Neural cell (in vitro differentiated cells): Measurements from ENCODE around the gene VEPH1. TPM values are rescaled to one million over a fixed set of nuclear protein-coding genes. Genes with fewer than 3 reads are reported as not detected.

Experiments
- H2AFZ ChIP-seq: fragments of 200-600, 300-800 bp; sonication (generic), shearing (Covaris generic); 2 replicates; pipeline ENCODE4 v1.6.0; 2014; ENCODE audit warnings: low read depth, mild to moderate bottlenecking, antibody characterized with exemption, low read length, moderate library complexity
- H3F3A ChIP-seq: fragments of 200-600 bp; shearing (Covaris generic); 2 replicates; pipeline ENCODE4 v1.6.1; 2016; ENCODE audit warnings: mild to moderate bottlenecking, moderate library complexity, mixed read lengths, antibody characterized with exemption, low read length; ENCODE audit not compliant: insufficient read depth, poor library complexity, severe bottlenecking
- H3K27ac ChIP-seq: fragments of 200-600, 300-800 bp; sonication (generic), shearing (Covaris generic); 2 replicates; pipeline ENCODE4 v1.5.1; 2014; ENCODE audit warnings: mild to moderate bottlenecking, low read length, moderate library complexity
- H3K27me3 ChIP-seq: fragments of 300-800, 200-600 bp; sonication (generic), shearing (Covaris generic); 2 replicates; pipeline ENCODE4 v1.6.0; 2014; ENCODE audit warnings: mild to moderate bottlenecking, low read depth, low read length, moderate library complexity; ENCODE audit not compliant: insufficient read depth
- H3K36me3 ChIP-seq: fragments of 300-800, 200-600 bp; sonication (generic), shearing (Covaris generic); 2 replicates; pipeline ENCODE4 v1.5.1; 2014; ENCODE audit warnings: mild to moderate bottlenecking, antibody characterized with exemption, low read length, moderate library complexity; ENCODE audit not compliant: insufficient read depth
- H3K4me2 ChIP-seq: fragments of 300-800, 200-600 bp; sonication (generic), shearing (Covaris generic); 2 replicates; pipeline ENCODE4 v1.6.0; 2014; ENCODE audit warnings: mild to moderate bottlenecking, low read length
- H3K4me3 ChIP-seq: fragments of 300-800, 200-600 bp; sonication (generic), shearing (Covaris generic); 2 replicates; pipeline ENCODE4 v1.5.1; 2014; ENCODE audit warnings: mild to moderate bottlenecking, low read length, moderate library complexity
- H3K79me2 ChIP-seq: fragments of 200-600 bp; shearing (Covaris generic); replicated peaks from 2 replicates; pipeline ENCODE4 v1.6.0; 2014; ENCODE audit warnings: mild to moderate bottlenecking, low read length, moderate library complexity; ENCODE audit not compliant: insufficient read depth
- H3K9ac ChIP-seq: fragments of 300-800, 200-600 bp; sonication (generic), shearing (Covaris generic); 2 replicates; pipeline ENCODE4 v1.6.1; 2016; ENCODE audit warnings: mild to moderate bottlenecking, low read length, mixed read lengths
- H3K9me2 ChIP-seq: fragments of 200-600 bp; shearing (Covaris generic); 2 replicates; pipeline ENCODE4 v1.6.1; 2016; ENCODE audit warnings: mild to moderate bottlenecking, low read length, mixed read lengths; ENCODE audit not compliant: insufficient read depth
- H3K9me3 ChIP-seq: fragments of 200-600, 300-800 bp; sonication (generic), shearing (Covaris generic); 2 replicates; pipeline ENCODE4 v1.6.1; 2016; ENCODE audit warnings: mild to moderate bottlenecking, mixed run types, low read length, moderate library complexity, mixed read lengths
- H4K20me1 ChIP-seq: fragments of 200-600 bp; shearing (Covaris generic); 2 replicates; pipeline ENCODE4 v1.6.1; 2016; ENCODE audit warnings: mild to moderate bottlenecking, mixed run types; ENCODE audit not compliant: insufficient read depth
- EP300 ChIP-seq: fragments of 450-650 bp; conservative IDR thresholded peaks from 2 replicates; pipeline ENCODE4 v1.6.1; 2014; ENCODE audit warnings: antibody characterized with exemption, mild to moderate bottlenecking, moderate library complexity; ENCODE audit not compliant: poor library complexity, severe bottlenecking
- EZH2 ChIP-seq: fragments of 200-600, 300-800 bp; shearing (Covaris generic), sonication (generic); IDR thresholded peaks from 2 replicates; pipeline ENCODE4 v1.6.1; 2014; ENCODE audit warnings: antibody characterized with exemption, low read length, borderline replicate concordance, mild to moderate bottlenecking; ENCODE audit not compliant: insufficient read depth, poor library complexity, severe bottlenecking
- MXI1 ChIP-seq: fragments of 450-650 bp; conservative IDR thresholded peaks from 2 replicates; pipeline ENCODE4 v1.6.1; 2014; ENCODE audit warnings: antibody characterized with exemption, mild to moderate bottlenecking; ENCODE audit not compliant: poor library complexity, severe bottlenecking
- POLR2AphosphoS5 ChIP-seq: IDR thresholded peaks from 2 replicates; pipeline ENCODE4 v1.6.1; 2012
- RAD21 ChIP-seq: fragments of 450-650 bp; conservative IDR thresholded peaks from 2 replicates; pipeline ENCODE4 v1.6.1; 2014; ENCODE audit warnings: antibody characterized with exemption, mild to moderate bottlenecking, moderate library complexity
- SMC3 ChIP-seq: fragments of 450-650 bp; conservative IDR thresholded peaks from 2 replicates; pipeline ENCODE4 v1.6.1; 2014; ENCODE audit warnings: antibody characterized with exemption, mild to moderate bottlenecking, moderate library complexity; ENCODE audit not compliant: poor library complexity
- TAF1 ChIP-seq: IDR thresholded peaks from 2 replicates; pipeline ENCODE4 v1.6.1; 2012; ENCODE audit warnings: low read depth
- polyA plus RNA-seq: library from polyadenylated mRNA; depleted of rRNA; stranded (reverse); fragments of >200 nt; gene quantifications from 2 replicates; pipeline ENCODE4 v1.2.3, GENCODE V29; 2014
- TF ChIP-seq, protein P1 (sequence below): fragments of 450-650 bp; IDR thresholded peaks from 2 replicates; pipeline ENCODE4 v1.5.1; 2014; ENCODE audit warnings: antibody characterized with exemption, mild to moderate bottlenecking, moderate library complexity; ENCODE audit not compliant: poor library complexity, severe bottlenecking
- TF ChIP-seq, protein P2 (sequence below): IDR thresholded peaks from 2 replicates; pipeline ENCODE4 v1.6.1; 2012; ENCODE audit warnings: borderline replicate concordance

VEPH1 gene
- polyA plus RNA-seq, 1 donor from 2014 or later, result 0.89 TPM

DNA sequence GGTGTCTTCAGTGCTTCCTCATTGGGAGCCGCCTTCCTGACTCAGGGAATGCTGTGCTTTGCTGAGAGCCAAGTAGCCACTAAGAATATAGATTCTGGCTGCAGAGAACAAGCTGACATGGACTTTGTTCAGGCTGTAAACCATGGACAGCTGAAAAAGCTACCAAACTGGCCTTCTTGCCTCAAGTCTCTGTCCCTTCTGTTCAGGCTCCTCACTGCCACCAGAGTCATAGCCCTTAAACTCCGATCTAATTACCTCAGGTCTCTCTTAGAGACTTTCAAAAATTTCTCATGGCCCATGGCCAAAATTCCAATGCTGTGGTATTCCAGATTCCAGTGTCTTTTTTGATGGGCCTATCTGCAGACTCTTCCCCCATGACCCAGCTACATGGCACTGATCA, 86.0 kb downstream of the VEPH1 start:
- no peaks in the 10 kb centered on the region for H3K79me2 ChIP-seq
- H3K4me3 ChIP-seq, result no peak overlapping the region
- no peaks in the 10 kb centered on the region for H3K27me3 ChIP-seq
- no peaks in the 10 kb centered on the region for H4K20me1 ChIP-seq
- no peaks in the 10 kb centered on the region for H3F3A ChIP-seq
- no peaks in the 10 kb centered on the region for H3K36me3 ChIP-seq
- H3K9me3 ChIP-seq, result no peaks in the 10 kb centered on the region
- no peaks in the 10 kb centered on the region for H3K9me2 ChIP-seq
- H3K4me2 ChIP-seq, result no peak overlapping the region
- TF ChIP-seq RAD21 (no peak), EP300 (no peak), EZH2 (no peak), TAF1 (no peak), POLR2AphosphoS5 (no peak), MXI1 (no peak), SMC3 (no peak)
- TF ChIP-seq, protein P1, sequence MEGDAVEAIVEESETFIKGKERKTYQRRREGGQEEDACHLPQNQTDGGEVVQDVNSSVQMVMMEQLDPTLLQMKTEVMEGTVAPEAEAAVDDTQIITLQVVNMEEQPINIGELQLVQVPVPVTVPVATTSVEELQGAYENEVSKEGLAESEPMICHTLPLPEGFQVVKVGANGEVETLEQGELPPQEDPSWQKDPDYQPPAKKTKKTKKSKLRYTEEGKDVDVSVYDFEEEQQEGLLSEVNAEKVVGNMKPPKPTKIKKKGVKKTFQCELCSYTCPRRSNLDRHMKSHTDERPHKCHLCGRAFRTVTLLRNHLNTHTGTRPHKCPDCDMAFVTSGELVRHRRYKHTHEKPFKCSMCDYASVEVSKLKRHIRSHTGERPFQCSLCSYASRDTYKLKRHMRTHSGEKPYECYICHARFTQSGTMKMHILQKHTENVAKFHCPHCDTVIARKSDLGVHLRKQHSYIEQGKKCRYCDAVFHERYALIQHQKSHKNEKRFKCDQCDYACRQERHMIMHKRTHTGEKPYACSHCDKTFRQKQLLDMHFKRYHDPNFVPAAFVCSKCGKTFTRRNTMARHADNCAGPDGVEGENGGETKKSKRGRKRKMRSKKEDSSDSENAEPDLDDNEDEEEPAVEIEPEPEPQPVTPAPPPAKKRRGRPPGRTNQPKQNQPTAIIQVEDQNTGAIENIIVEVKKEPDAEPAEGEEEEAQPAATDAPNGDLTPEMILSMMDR, result no peak
- TF ChIP-seq, protein P2, sequence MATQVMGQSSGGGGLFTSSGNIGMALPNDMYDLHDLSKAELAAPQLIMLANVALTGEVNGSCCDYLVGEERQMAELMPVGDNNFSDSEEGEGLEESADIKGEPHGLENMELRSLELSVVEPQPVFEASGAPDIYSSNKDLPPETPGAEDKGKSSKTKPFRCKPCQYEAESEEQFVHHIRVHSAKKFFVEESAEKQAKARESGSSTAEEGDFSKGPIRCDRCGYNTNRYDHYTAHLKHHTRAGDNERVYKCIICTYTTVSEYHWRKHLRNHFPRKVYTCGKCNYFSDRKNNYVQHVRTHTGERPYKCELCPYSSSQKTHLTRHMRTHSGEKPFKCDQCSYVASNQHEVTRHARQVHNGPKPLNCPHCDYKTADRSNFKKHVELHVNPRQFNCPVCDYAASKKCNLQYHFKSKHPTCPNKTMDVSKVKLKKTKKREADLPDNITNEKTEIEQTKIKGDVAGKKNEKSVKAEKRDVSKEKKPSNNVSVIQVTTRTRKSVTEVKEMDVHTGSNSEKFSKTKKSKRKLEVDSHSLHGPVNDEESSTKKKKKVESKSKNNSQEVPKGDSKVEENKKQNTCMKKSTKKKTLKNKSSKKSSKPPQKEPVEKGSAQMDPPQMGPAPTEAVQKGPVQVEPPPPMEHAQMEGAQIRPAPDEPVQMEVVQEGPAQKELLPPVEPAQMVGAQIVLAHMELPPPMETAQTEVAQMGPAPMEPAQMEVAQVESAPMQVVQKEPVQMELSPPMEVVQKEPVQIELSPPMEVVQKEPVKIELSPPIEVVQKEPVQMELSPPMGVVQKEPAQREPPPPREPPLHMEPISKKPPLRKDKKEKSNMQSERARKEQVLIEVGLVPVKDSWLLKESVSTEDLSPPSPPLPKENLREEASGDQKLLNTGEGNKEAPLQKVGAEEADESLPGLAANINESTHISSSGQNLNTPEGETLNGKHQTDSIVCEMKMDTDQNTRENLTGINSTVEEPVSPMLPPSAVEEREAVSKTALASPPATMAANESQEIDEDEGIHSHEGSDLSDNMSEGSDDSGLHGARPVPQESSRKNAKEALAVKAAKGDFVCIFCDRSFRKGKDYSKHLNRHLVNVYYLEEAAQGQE, result no peak
- H3K9ac ChIP-seq, result no peak overlapping the region
- H3K27ac ChIP-seq, result no peak overlapping the region
- no peak overlapping the region for H2AFZ ChIP-seq

DNA sequence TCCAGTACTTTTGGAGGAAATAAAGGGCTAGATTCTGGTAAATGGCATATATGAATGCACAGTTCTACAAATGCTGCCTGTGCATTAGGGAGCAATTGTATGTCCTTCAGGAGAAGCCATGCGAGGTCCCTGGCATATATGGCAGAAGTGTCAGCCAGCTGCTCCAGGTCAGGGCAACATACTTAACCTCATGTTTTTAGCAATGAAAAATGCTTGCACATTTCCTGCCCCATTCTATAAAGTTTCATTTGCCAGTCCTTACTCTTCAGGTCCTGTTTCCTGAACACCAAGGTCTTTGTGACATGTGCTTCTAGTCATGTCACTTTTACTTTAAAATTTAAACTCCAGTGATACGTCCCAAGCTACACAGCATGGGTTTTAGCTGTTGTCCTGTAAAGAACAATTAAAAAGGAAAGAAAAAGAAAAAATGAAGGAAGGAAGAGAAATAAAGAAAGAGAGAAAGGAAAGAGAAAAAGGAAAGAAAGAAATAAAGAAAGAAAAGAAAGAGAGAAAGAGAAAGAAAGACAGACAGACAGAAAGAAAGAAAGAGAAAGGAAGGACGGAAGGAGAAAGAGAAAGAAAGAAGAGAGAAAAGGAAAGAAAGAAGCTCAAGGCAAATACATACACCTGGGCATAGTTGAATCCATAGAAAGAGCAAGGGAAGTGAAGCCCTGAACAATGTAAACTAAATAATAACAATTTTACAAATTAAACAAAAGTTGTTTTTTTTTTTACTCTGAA, 86.7 kb downstream of the VEPH1 start:
- H3K27me3 ChIP-seq, result no peaks in the 10 kb centered on the region
- H3K27ac ChIP-seq, result no peak overlapping the region
- no peaks in the 10 kb centered on the region for H3F3A ChIP-seq
- no peaks in the 10 kb centered on the region for H3K9me3 ChIP-seq
- no peak overlapping the region for H3K4me2 ChIP-seq
- no peak overlapping the region for H3K4me3 ChIP-seq
- H3K79me2 ChIP-seq, result no peaks in the 10 kb centered on the region
- no peak overlapping the region for H2AFZ ChIP-seq
- TF ChIP-seq TAF1, result no peak
- no peaks in the 10 kb centered on the region for H4K20me1 ChIP-seq
- no peak overlapping the region for H3K9ac ChIP-seq
- H3K9me2 ChIP-seq, result no peaks in the 10 kb centered on the region
- H3K36me3 ChIP-seq, result no peaks in the 10 kb centered on the region
